ENCODE measurements around the gene CPPED1. TPM values are rescaled to one million over a fixed set of nuclear protein-coding genes. Genes with fewer than 3 reads are reported as not detected.

Gene CPPED1
- total and polyA plus RNA-seq, 10 of the 15 experiments (the other 5 are each of a cell fraction or from before 2014, with no cell fraction given): 7.1 to 39.0 (median 16.0) TPM

DNA sequence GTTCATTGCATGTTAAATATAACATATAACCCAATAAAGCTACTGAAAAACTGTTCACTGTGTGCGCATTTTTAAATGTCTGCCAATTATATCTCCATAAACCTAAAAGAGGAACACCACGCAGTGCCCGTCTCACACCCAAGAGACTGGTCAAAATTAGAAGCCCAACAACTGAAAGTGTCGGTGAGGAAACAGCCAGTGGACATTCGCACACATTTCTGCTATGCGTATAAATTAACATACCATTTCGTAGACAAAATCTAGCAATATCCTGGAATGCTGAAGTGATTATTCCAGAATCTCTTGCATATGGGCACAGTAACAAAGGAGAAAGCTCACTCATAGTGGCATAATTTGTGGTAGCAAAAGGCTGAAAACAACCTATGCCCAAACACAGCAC lies 55.9 kb downstream of the CPPED1 start:
- DNase-seq (ENCODE audit: low read depth, low spot score) (no peak), ATAC-seq (no peak), FAIRE-seq (no peak)
- WGBS (ENCODE audit: insufficient coverage, insufficient replicate concordance, low lambda C conversion rate, missing lambda C conversion rate): 80% methylated on average over 7 of the region's 7 CpGs
- RAD21 ChIA-PET (ENCODE audit: unreplicated experiment): no interaction called here
- peaks cover 10% of the 10 kb centered on the region; the same call in 2 of the 3 replicates for H3K9me3 ChIP-seq (replicated peaks; ENCODE audit: control insufficient read depth, insufficient read depth, low read length)
- peaks cover 19% of the 10 kb centered on the region for H3K4me1 ChIP-seq (ENCODE audit: control insufficient read depth, insufficient read depth, low read length)
- H3K79me2 ChIP-seq (ENCODE audit: control insufficient read depth, insufficient read depth, low read length): no peaks in the 10 kb centered on the region
- CTCF ChIA-PET: interaction anchor here (2.4 kb wide), 1 partner anchor 213 kb away, joined by 7 read pairs; no protein-coding TSS in a partner anchor
- no peak overlapping the region for H3K4me2 ChIP-seq (ENCODE audit: control insufficient read depth, insufficient read depth)
- no TSS peak for BruUV-seq (replicated peaks)
- no peak overlapping the region for H2AFZ ChIP-seq (ENCODE audit: control insufficient read depth, low read depth, low read length)
- H3K27me3 ChIP-seq (replicated peaks in 1 of 2; ENCODE audit: control insufficient read depth in 2 of 2, insufficient read depth in 2 of 2, low read length in 1 of 2): no peaks in the 10 kb centered on the region
- no peak for TF ChIP-seq POLR2A (IDR thresholded peaks at IDR 0.05; ENCODE audit: low read depth, low read length)
- TF ChIP-seq, protein P1, sequence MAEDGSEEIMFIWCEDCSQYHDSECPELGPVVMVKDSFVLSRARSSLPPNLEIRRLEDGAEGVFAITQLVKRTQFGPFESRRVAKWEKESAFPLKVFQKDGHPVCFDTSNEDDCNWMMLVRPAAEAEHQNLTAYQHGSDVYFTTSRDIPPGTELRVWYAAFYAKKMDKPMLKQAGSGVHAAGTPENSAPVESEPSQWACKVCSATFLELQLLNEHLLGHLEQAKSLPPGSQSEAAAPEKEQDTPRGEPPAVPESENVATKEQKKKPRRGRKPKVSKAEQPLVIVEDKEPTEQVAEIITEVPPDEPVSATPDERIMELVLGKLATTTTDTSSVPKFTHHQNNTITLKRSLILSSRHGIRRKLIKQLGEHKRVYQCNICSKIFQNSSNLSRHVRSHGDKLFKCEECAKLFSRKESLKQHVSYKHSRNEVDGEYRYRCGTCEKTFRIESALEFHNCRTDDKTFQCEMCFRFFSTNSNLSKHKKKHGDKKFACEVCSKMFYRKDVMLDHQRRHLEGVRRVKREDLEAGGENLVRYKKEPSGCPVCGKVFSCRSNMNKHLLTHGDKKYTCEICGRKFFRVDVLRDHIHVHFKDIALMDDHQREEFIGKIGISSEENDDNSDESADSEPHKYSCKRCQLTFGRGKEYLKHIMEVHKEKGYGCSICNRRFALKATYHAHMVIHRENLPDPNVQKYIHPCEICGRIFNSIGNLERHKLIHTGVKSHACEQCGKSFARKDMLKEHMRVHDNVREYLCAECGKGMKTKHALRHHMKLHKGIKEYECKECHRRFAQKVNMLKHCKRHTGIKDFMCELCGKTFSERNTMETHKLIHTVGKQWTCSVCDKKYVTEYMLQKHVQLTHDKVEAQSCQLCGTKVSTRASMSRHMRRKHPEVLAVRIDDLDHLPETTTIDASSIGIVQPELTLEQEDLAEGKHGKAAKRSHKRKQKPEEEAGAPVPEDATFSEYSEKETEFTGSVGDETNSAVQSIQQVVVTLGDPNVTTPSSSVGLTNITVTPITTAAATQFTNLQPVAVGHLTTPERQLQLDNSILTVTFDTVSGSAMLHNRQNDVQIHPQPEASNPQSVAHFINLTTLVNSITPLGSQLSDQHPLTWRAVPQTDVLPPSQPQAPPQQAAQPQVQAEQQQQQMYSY (CRISPR knock-in tag; IDR thresholded peaks at IDR 0.05): no peak
- TF ChIP-seq MXI1 (IDR thresholded peaks at IDR 0.05; ENCODE audit: low read depth, low read length): no peak
- no peak for TF ChIP-seq SREBF2 (IDR thresholded peaks at IDR 0.05; ENCODE audit: low read length)
- no peak for TF ChIP-seq HDAC6 (IDR thresholded peaks at IDR 0.05; ENCODE audit: unreplicated experiment)
- no peak for TF ChIP-seq JUNB (IDR thresholded peaks at IDR 0.05)
- TF ChIP-seq EGR1 (IDR thresholded peaks at IDR 0.05; ENCODE audit: borderline replicate concordance in 1 of 2, low read depth in 2 of 2, low read length in 2 of 2): no peak
- TF ChIP-seq ZZZ3 (IDR thresholded peaks at IDR 0.05; ENCODE audit: control insufficient read depth, insufficient read length, low read depth): no peak
- TF ChIP-seq, protein P2, sequence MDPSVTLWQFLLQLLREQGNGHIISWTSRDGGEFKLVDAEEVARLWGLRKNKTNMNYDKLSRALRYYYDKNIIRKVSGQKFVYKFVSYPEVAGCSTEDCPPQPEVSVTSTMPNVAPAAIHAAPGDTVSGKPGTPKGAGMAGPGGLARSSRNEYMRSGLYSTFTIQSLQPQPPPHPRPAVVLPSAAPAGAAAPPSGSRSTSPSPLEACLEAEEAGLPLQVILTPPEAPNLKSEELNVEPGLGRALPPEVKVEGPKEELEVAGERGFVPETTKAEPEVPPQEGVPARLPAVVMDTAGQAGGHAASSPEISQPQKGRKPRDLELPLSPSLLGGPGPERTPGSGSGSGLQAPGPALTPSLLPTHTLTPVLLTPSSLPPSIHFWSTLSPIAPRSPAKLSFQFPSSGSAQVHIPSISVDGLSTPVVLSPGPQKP (IDR thresholded peaks at IDR 0.05; ENCODE audit: low read depth, low read length): no peak
- TF ChIP-seq FOXK2 (IDR thresholded peaks at IDR 0.05): no peak
- no peak for TF ChIP-seq CBX3 (IDR thresholded peaks at IDR 0.05; ENCODE audit: borderline replicate concordance, low read depth)
- TF ChIP-seq EED (IDR thresholded peaks at IDR 0.05; ENCODE audit: low read depth): no peak
- TF ChIP-seq, protein P3, sequence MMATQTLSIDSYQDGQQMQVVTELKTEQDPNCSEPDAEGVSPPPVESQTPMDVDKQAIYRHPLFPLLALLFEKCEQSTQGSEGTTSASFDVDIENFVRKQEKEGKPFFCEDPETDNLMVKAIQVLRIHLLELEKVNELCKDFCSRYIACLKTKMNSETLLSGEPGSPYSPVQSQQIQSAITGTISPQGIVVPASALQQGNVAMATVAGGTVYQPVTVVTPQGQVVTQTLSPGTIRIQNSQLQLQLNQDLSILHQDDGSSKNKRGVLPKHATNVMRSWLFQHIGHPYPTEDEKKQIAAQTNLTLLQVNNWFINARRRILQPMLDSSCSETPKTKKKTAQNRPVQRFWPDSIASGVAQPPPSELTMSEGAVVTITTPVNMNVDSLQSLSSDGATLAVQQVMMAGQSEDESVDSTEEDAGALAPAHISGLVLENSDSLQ (IDR thresholded peaks at IDR 0.05): no peak
- TF ChIP-seq BRCA1 (IDR thresholded peaks at IDR 0.05; ENCODE audit: low read depth, low read length): no peak
- no peak for TF ChIP-seq EZH2 (IDR thresholded peaks at IDR 0.05; ENCODE audit: borderline replicate concordance, control insufficient read depth, low read depth, low read length)
- no peak overlapping the region for H3K27ac ChIP-seq (ENCODE audit: control insufficient read depth, insufficient read depth)
- no peak overlapping the region for H3K9ac ChIP-seq (ENCODE audit: control insufficient read depth, insufficient read depth, low read length)
- H4K20me1 ChIP-seq (ENCODE audit: control insufficient read depth, insufficient read depth): no peaks in the 10 kb centered on the region
- SMC1A ChIA-PET (ENCODE audit: uncharacterized antibody, unreplicated experiment): interaction anchor here (1.1 kb wide), 1 partner anchor 174 kb away, joined by 3 read pairs; no protein-coding TSS in a partner anchor
- H3K36me3 ChIP-seq (ENCODE audit: control insufficient read depth in 2 of 2, insufficient read depth in 2 of 2, low read length in 1 of 2): no peaks in the 10 kb centered on the region
- intact Hi-C loops (cut with micrococcal nuclease; ENCODE audit: unreplicated experiment): no loop called here
- in situ Hi-C loops (cut with MboI): no loop called here
- POLR2A ChIA-PET: no interaction called here
- no peak overlapping the region for H3K4me3 ChIP-seq
